Right lobe of liver (tissue), 6 donors: Measurements from ENCODE around the gene MTHFD2L. TPM values are rescaled to one million over a fixed set of nuclear protein-coding genes. Genes with fewer than 3 reads are reported as not detected.
"Not testable (repeated sequence)": the region's sequence is repeated elsewhere in the genome, so short reads cannot be mapped to it uniquely, and the experiment has no call there.

Source experiments
- ATAC-seq, 4 donors: fragments of 200-7000 bp; cut with Tn5 transposase; one replicate each; pipeline ENCODE4 v1.9.1; 2020; ENCODE audit warnings: mild to moderate bottlenecking in 4 of 4, moderate library complexity in 4 of 4
- DNase-seq, 3 donors: peaks; one replicate each; pipeline ENCODE4 v3.0.0-alpha.2; 2020
- H3K27ac ChIP-seq, 3 donors: fragments of 200-600 bp; one replicate each; pipeline ENCODE4 v1.8.0; 2022
- H3K27me3 ChIP-seq, 2 donors: fragments of 200-600 bp; one replicate each; pipeline ENCODE4 v1.8.0; 2022
- H3K36me3 ChIP-seq, 4 donors: fragments of 200-600 bp; sonication (generic) in 1 of 4; one replicate each; pipeline versions ENCODE4 v1.5.1 to v1.8.0; 2017 to 2022; ENCODE audit warnings: control low read depth in 1 of 4
- H3K4me1 ChIP-seq, 4 donors: fragments of 200-600 bp; sonication (generic) in 1 of 4; one replicate each; pipeline versions ENCODE4 v1.5.1 to v1.8.0; 2017 to 2022; ENCODE audit warnings: control low read depth in 1 of 4
- H3K4me3 ChIP-seq, 3 donors: fragments of 200-600 bp; one replicate each; pipeline ENCODE4 v1.8.0; 2022
- H3K9me3 ChIP-seq, 4 donors: fragments of 200-600 bp; sonication (generic) in 1 of 4; one replicate each; pipeline versions ENCODE4 v1.5.1 to v1.8.0; 2017 to 2022; ENCODE audit warnings: control low read depth in 1 of 4
- CTCF ChIP-seq, 4 donors: fragments of 200-600 bp in 3 of 4; fragments of 450-650 bp in 1 of 4; IDR thresholded peaks; one replicate each; pipeline versions ENCODE4 v1.5.1 to v1.8.0; 2016 to 2022; ENCODE audit warnings: antibody characterized with exemption in 4 of 4, mild to moderate bottlenecking in 2 of 4
- POLR2A ChIP-seq: fragments of 450-650 bp; IDR thresholded peaks from one replicate; pipeline ENCODE4 v1.6.1; 2017; ENCODE audit warnings: antibody characterized with exemption, mild to moderate bottlenecking
- WGBS: methylation state at CpG from one replicate; pipeline ENCODE4 v1.1.6; 2018; ENCODE audit warnings: low coverage, low lambda C conversion rate; ENCODE audit not compliant: insufficient coverage; ENCODE audit errors: missing lambda C conversion rate; 5-methylcytosine and 5-hydroxymethylcytosine counted together
- intact Hi-C, 2 donors: fragments of 100-400 bp; cut with DNase I; formaldehyde crosslinking; loops; one replicate each; pipeline versions ENCODE4 v1.11.2 to v1.14.1; 2022
- total RNA-seq, 6 experiments: library from RNA; depleted of rRNA in 2 of 6; stranded (reverse); fragments of >200 nt in 2 of 6; fragmentation: NEBNext Ultra II Directional in 3 of 6; extraction: Animal tissue kit (Norgen Biotek cat#: 25700) in 3 of 6; gene quantifications; one replicate each; pipeline versions ENCODE4 v1.1.0 to v1.2.4, GENCODE V29; 2016 to 2023
- donor health status: DM: no; HTN: yes; CAD: no.
- donor health status: DM: no; HTN: no; CAD: no.
- donor health status: DM: no; HTN: no; CAD: no.
- donor health status: DM: no; HTN: yes; CAD: no.
- donor health status: DM: no; HTN: yes; CAD: no.

MTHFD2L gene
- total RNA-seq, 6 experiments from 2014 or later, result 18.8 to 45.5 (median 26.5) TPM

GRCh38 chr4:74331944-74332343 lies 174.0 kb downstream of the MTHFD2L start:
- Histone ChIP-seq H3K4me3 (no peak overlapping the region), H3K27ac (no peak overlapping the region), H3K9me3 (no peaks in the 10 kb centered on the region), H3K27me3 (no peaks in the 10 kb centered on the region), H3K4me1 (no peaks in the 10 kb centered on the region), H3K36me3 (no peaks in the 10 kb centered on the region)
- intact Hi-C loops, result no loop called here
- DNase-seq, result no peak
- TF ChIP-seq CTCF (IDR thresholded peaks at IDR 0.05) (no peak), POLR2A (no peak)
- no peak for ATAC-seq

DNA sequence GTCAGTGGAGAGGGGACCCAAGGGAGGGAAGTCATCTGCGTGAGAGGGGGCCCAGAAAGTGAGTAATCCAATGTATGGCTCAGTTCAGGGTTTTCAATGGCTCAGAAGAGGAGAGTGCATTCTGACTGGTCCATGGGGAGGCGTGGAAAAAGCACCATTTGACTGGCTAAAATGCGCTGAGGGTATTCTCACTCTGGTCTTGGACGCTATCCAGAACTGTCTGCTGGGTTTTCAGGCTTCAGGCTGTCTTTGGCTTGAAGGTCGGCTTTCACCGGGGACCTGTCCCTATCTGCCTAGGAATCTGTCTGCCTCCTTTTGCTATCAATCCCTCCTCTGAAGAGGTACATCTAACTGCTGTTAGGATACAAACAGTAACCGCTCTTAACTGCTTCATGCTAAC lies 176.7 kb downstream of the MTHFD2L start:
- ATAC-seq, result no peak
- WGBS, result 64% methylated on average over 3 of the region's 7 CpGs
- Histone ChIP-seq H3K36me3 (no peaks in the 10 kb centered on the region), H3K27me3 (no peaks in the 10 kb centered on the region), H3K4me3 (no peak overlapping the region), H3K27ac (no peak overlapping the region), H3K4me1 (no peaks in the 10 kb centered on the region), H3K9me3 (no peaks in the 10 kb centered on the region)
- DNase-seq, result no peak
- TF ChIP-seq POLR2A (no peak), CTCF (IDR thresholded peaks at IDR 0.05) (no peak)
- intact Hi-C loops, result no loop called here

GRCh38 chr4:74335341-74336021 lies 177.6 kb downstream of the MTHFD2L start:
- H3K27ac ChIP-seq, result no peak overlapping the region
- H3K36me3 ChIP-seq, result no peaks in the 10 kb centered on the region
- H3K4me3 ChIP-seq, result no peak overlapping the region
- no peaks in the 10 kb centered on the region for H3K4me1 ChIP-seq
- intact Hi-C loops, result no loop called here
- H3K9me3 ChIP-seq, result no peaks in the 10 kb centered on the region
- no peak for TF ChIP-seq POLR2A
- no peak for TF ChIP-seq CTCF (IDR thresholded peaks at IDR 0.05)
- DNase-seq, result no peak
- H3K27me3 ChIP-seq, result no peaks in the 10 kb centered on the region
- 76% methylated on average over 5 of the region's 5 CpGs for WGBS
- ATAC-seq, result no peak

DNA sequence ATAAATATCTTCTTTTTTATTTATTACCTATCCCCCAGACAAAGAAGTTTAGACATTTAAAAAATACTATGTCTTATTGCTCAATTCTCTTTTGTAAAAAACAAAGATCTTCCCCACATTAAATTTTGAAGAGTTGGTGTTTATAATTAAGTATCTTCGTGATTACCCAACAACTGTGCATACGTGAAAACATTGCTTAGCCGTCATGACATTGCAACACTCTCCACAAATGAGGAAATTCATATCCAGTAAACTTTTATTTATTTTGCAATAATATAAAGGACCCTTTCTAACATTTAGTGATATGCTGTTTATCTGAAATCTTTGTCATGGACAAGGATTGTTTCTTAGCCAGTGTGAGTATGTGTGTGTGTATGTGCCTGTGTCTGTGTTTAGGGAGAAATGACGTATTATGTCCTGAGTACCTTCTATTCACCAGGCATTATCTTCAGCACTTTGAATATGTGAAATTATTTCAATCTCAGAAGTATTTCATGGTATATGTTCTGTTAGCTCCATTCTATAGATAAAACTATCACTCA lies 180.9 kb downstream of the MTHFD2L start:
- WGBS, result 30% methylated on average over 4 of the region's 4 CpGs
- DNase-seq (no peak), ATAC-seq (no peak)
- Histone ChIP-seq H3K4me1 (no peaks in the 10 kb centered on the region), H3K27ac (no peak overlapping the region), H3K9me3 (no peaks in the 10 kb centered on the region), H3K4me3 (no peak overlapping the region), H3K27me3 (no peaks in the 10 kb centered on the region), H3K36me3 (no peaks in the 10 kb centered on the region)
- no peak for TF ChIP-seq POLR2A
- intact Hi-C loops, result no loop called here

GRCh38 chr4:74339501-74339900 lies 181.6 kb downstream of the MTHFD2L start:
- DNase-seq (no peak), ATAC-seq (no peak)
- no peak overlapping the region for H3K4me3 ChIP-seq
- no peaks in the 10 kb centered on the region for H3K27me3 ChIP-seq
- H3K36me3 ChIP-seq, result no peaks in the 10 kb centered on the region
- no peak for TF ChIP-seq POLR2A
- no peak for TF ChIP-seq CTCF (IDR thresholded peaks at IDR 0.05)
- intact Hi-C loops, result no loop called here
- no peak overlapping the region for H3K27ac ChIP-seq
- H3K4me1 ChIP-seq, result no peaks in the 10 kb centered on the region
- H3K9me3 ChIP-seq, result no peaks in the 10 kb centered on the region

DNA sequence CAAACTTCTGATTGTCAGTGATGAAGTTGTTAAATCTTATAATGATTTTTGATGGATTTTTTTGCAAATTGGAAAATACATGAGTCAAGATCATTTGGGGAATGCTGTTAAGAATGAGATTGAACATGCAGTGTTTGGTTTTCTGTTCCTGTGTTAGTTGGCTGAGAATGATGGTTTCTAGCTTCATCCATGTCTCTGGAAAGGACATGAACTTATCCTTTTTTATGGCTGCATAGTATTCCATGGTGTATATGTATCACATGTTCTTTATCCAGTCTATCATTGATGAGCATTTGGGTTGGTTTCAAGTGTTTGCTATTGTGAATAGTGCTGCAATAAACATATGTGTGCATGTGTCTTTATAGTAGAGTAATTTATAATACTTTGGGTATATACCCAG lies 182.5 kb downstream of the MTHFD2L start:
- H3K4me3 ChIP-seq, H3K4me1 ChIP-seq, H3K36me3 ChIP-seq, ATAC-seq, DNase-seq, intact Hi-C loops, H3K9me3 ChIP-seq, H3K27ac ChIP-seq, H3K27me3 ChIP-seq: not testable (repeated sequence)
